Measurements from ENCODE around the gene TSPYL2. TPM values are rescaled to one million over a fixed set of nuclear protein-coding genes. Genes with fewer than 3 reads are reported as not detected.

Gene TSPYL2
- total RNA-seq, result 1 to 10 TPM; 3.3 to 3.4 TPM

GRCh38 chrX:53081925-53082772 lies at the start of gene TSPYL2:
Gene TSPYL2 (plus strand): TSS chrX:53082367. CDS start chrX:53082499, 132 bp downstream.

GRCh38 chrX:53048169-53049126 lies 33.7 kb upstream of the TSPYL2 start, which contains the start of gene GPR173:
Gene GPR173 (plus strand): TSS chrX:53048789. CDS start chrX:53076622, 27,833 bp downstream.

GRCh38 chrX:53093748-53094581 lies 11.8 kb downstream of the TSPYL2 start, which contains the start of gene KANTR:
Gene KANTR (plus strand): TSS chrX:53094142. CDS start chrX:53124273, 30,131 bp downstream.

Small RNAs within 50 kb of the gene (small RNA-seq; reads per million reads assigned to genes)
- gene AL591212.2, result 0 reads per million in 2 donors

Other genes starting within 250 kb of the TSPYL2 start
- gene XAGE3, start 214.3 kb upstream of the TSPYL2 start, total RNA-seq, result not detected
- 1 to 10 TPM; 3.4 to 7.7 TPM for gene FAM156B, start 185.0 kb upstream of the TSPYL2 start, total RNA-seq
- gene FAM156A, start 123.8 kb upstream of the TSPYL2 start, total RNA-seq, result 10 to 100 TPM in 1 of 2 donors, 1 to 10 TPM in 1; 3.8 to 12.7 TPM
- gene GPR173, start 33.6 kb upstream of the TSPYL2 start, total RNA-seq, result 1 to 10 TPM in 1 of 2 donors, under 1 TPM in 1; 1.00 to 1.4 TPM
- gene KANTR, start 11.8 kb downstream of the TSPYL2 start, total RNA-seq, result 1 to 10 TPM; 6.5 to 7.3 TPM
- gene KDM5C, start 142.8 kb downstream of the TSPYL2 start, total RNA-seq, result 100 to 1,000 TPM in 1 of 2 donors, 10 to 100 TPM in 1; 88.9 to 110 TPM
- gene IQSEC2, start 199.2 kb downstream of the TSPYL2 start, total RNA-seq, result 1 to 10 TPM; 4.3 to 8.6 TPM